GM18861 (cell line): Measurements from ENCODE around the gene AJM1.

Experiments used
- ATAC-seq: cut with Tn5 transposase; IDR thresholded peaks from one replicate; pipeline ENCODE4 v1.9.1; 2021; ENCODE audit not compliant: unreplicated experiment

Gene AJM1

DNA sequence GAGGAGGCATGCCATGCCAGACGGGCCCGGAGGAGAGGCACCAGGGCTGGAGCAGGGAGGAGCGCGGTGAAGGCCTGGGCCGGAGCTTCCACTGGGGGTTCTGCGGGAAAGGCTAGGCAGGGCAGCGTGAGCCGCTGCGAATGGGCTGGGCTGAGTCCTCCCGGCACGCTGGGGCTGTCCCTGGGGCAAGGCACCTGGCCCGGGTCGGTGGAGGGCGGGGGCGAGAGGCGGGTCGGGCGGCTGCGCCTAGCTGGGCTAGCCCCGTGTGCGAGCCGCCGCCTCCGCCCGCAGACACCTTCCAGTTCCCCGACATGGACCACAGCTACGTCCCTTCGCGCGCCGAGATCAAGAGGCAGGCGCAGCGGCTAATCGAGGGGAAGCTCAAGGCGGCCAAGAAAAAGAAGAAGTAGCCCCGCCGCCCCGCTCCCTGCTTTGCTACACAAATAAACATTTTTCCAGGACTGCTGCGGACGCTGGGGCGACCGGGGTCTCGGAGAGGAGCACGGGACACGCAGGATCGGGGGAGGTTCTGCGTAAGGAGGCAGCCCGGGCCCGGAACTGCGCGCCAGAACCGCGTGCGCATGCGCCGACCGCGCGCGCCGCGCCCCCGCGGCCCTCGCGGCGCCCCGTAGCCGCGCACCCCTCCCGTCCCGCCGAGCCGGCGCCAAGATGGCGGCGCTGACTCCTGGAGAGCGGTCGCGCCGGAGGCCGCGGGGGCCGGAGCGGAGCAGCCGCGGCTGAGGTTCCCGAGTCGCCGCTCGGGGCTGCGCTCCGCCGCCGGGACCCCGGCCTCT is 34.8 kb upstream of the AJM1 start, which contains the start of gene RABL6:
Gene RABL6, plus strand, starts transcription at position 668 of the 794 bp plus-strand sequence. CDS start 249 bp downstream, outside the sequence.
- ATAC-seq, result peak; percentile 55

- ATAC-seq, result peak; percentile 32
Measured at GRCh38 chr9:136808075-136808805, 34.0 kb upstream of the AJM1 start.

GRCh38 chr9:136808806-136809158 is 33.5 kb upstream of the AJM1 start:
- no peak for ATAC-seq

- no peak for ATAC-seq
Measured at GRCh38 chr9:136814725-136815421, 27.4 kb upstream of the AJM1 start.

DNA sequence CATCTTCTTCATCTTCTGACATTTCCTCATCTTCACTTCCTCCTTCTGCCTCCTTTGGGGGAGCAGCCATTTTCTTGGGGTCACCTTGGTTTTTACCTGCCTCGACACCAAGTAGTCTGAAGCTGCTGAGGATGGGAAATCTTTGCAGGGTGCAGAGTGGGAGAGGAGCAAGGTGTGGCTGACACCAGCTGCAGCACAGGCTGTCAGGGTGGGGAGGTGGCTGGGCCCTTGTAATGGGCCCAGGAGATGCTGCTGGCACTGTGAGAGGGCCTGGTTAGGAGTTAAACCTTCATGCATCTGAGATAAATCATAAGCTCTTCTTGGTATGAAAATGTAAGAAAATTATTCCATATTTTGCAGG is 26.9 kb upstream of the AJM1 start:
- no peak for ATAC-seq

DNA sequence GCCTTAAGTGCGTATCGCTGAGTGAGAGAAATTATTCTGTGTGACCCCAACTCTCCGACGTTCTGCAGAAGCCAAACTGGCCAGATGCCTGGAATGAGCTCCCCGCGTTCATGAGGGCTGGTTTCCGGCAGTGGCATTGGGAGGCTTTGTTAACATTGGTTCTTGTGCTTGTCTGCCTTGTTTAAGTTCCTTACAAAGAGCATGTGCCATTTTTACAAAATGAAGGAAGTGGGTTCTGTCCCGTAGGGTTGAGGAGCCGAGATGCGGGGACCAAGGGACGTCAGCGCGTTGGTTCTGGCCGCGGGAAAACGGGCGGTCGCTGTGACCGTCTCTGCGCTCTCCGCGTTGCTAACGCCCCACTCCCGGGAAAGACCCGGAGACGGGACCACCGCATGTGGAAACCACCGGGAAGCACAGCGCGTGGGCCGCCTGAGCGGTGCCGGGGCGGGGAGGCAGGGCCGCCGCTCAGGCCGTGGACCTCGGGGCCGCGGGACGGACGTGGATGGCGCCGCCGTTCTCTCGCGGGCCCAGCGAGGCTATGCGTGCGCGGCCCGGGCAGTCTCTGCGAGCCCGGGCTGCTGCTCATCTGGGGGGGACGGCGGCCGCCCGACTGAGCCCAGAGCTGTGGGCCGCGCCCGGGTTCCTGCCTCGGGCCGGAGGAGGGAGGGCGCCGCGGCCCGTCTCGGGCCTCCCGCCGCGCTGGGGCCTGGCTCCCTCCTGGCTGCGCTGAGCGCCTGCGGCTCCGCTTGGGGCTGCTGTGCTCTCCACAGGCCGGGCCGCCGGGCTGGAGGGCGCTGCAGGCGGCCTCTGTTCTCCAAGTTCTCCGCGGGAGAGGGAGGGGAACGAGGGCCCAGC is 21.1 kb upstream of the AJM1 start:
- no peak for ATAC-seq

DNA sequence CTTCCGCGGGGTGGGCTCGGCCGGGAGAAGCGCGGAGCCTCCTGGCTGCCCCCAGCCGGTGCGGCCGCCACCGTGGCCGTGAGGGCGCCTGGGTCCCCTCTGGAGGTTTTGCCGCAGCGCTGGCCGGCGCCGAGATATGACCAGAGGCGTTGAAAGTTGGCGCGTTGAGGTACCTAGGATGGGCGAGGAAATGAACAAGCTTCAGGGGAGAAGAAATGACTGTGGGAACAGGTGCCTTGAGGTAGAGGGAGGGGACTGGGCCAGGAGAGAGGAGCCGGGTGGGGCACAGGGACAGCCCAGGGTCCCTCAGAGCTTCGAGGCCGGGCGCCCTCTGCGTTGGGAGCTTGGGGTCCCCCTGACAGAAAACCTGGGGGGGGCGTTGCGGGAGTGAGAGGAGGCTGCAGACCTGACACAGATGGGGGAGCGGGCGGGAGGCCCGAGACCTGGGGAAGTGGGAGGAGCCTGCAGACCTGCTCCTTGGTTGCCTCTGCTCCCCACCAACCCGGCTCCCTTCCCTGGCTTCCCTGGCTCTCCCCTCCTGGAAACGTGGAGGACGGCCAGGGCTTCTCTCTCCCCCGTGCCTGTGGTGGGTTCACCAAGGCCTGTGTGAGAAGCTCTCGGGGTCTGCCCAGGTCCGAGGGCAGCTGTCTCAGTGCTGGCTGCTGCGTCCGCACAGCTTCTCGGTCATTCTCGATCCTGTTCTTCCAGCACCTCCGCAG is 20.3 kb upstream of the AJM1 start:
- no peak for ATAC-seq

- no peak for ATAC-seq
Measured at GRCh38 chr9:136823136-136824046, 18.9 kb upstream of the AJM1 start.

GRCh38 chr9:136824496-136825225 is 17.6 kb upstream of the AJM1 start:
- ATAC-seq, result no peak

DNA sequence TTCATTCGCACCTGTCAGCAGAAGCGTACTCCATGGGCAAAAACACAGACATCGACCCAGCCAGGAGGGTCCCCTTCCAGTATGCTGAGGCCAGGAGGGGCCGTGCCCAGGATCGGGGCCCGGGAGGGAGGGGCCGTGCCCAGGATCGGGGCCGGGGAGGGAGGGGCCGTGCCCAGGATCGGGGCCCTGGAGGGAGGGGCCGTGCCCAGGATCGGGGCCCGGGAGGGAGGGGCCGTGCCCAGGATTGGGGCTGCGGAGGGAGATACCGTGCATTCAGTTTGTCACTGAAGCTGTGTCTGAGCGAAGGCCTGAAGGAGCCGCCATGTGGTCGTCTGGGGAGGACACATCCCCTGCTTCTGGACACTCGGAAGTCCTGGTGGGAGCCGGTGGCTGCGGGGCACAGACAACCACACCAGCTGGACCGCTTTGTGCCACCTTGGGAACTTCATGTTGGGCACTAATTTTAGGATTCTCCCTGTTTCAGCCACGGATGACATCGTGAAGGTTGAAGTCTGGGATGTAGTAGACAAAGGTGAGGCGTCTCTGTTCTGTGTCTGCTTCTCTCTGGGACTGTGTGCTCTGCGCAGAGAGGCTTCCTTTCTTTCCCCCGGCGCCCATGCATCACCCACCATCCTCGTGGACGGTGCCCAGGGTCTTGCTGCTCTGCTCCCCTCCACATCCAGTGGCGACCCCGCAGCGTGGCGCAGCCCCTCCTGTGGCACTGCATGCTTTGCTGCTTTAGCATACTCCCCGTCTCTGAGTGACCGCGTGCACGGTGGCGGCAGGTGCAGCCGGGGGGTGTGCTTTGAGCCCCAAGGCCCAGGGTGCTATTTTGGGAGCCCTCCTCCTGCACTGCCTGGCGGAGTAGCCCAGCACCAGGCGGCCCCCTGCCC is 16.7 kb upstream of the AJM1 start:
- no peak for ATAC-seq

DNA sequence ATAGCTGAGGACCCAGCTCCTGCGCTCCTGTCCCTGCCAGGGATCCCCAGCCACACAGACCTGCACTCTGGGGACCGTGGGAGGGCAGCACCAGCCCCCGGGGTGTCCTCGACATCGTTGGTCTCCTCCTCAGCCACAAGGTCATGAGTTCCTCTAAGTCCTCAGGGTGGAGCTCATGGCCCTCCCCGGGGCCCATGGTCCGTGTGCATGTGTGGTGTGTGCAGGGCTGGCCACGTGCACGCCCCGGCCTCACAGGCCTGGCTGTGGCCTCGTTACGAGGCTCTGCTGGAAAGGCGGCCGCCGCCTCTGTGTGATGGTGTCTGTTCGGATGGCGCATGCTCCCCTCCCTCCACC is 16.1 kb upstream of the AJM1 start:
- no peak for ATAC-seq

GRCh38 chr9:136826703-136827582 is 15.3 kb upstream of the AJM1 start:
- ATAC-seq, result no peak

DNA sequence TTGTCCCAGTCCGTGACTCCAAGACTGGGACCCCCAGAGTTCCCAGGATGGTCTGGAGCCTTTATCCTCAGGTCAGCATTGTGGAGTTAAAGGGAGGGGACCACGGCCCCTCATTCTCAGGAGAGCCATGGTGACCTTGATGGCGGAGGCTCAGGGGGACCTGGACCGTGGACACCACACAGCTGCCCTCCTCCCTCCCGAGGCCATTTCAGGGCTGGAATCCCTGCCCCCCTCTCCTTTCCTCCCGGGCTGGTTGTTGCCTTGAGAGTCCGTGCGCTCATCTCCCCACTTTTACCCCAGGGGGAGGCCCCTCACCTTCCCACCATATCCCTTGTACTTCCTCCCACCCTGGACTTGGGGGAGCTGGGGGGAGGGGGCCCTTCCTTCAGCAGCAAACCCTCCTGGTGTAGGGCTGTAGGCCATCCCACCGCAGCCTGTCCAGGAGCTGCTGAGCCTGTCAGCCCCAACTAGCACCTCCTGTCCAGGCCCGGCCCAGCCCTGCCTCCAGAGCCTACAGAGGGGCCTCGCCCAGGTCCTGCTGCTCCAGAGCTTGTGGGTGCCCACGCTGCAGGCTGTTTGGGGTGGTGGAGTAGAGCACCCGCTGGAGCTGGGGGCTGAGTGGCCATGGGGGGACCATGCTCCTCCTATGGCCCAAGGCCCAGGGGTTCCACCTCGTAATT is 14.3 kb upstream of the AJM1 start:
- ATAC-seq, result no peak

GRCh38 chr9:136828474-136829140 is 13.7 kb upstream of the AJM1 start:
- ATAC-seq, result no peak

GRCh38 chr9:136829412-136829811 is 12.9 kb upstream of the AJM1 start:
- no peak for ATAC-seq
